DMS 273 (cell line): ENCODE data around the gene SLC25A5.
"Not testable (repeated sequence)": the region's sequence is repeated elsewhere in the genome, so short reads cannot be mapped to it uniquely, and the experiment has no call there.

Experiments used
- DNase-seq: peaks from one replicate; lab custom pipeline; 2025; ENCODE audit not compliant: unreplicated experiment; lab: John Stamatoyannopoulos, UW

Gene SLC25A5

DNA sequence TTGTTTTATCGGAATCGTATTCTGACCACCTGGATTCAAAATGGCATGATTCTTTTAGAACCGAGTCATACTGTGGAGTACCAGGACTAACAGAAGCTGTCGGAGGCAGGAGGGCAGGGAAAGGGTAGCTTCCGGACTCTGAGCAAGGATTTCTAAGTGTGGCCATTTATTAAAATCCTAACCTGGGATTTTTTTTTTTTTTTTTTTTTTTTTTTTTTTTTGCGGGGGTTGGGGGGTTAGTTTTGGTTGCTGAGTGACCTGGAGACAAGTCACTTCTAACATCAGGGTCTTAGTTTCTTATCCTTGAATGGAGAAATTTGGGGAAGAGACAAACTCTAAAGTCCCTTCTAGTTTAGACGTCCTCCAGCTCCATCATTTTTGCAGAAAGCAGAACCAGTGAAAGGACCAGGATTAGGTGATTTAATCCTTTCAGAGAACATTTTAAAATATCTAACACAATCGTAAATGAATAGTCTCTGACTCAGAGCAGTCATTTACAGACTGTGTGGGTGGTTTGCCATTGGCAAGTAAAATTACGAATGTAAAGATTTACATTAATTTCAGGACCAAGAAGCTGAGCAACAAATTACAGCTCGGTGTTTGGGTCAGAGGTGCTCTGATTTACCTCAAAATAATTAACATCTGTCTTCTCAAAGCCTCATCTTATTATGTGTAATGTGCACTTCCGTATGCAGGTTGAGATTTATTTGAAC lies 7.3 kb downstream of the SLC25A5 start:
- no peak for DNase-seq

DNA sequence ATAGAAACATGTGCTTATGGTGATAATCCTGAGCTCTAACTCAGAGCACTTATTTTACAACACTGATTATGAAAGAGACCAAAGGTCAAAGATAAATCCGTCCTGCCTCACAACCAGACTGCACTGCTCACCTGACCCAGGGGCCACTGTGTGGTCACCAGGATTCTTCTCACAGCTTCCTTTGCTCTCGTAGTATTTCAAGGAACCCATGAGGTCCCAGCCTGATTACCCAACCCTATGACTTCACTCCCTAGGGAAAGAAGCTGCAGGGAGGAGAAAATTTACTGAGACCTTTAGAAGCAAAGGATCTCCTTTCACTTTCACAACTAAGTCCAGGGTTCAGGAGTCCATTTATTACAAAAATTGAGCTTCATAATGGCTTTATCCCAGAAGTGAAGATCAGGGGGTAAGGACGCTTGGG lies 9.6 kb downstream of the SLC25A5 start:
- DNase-seq = peak; percentile 21

DNA sequence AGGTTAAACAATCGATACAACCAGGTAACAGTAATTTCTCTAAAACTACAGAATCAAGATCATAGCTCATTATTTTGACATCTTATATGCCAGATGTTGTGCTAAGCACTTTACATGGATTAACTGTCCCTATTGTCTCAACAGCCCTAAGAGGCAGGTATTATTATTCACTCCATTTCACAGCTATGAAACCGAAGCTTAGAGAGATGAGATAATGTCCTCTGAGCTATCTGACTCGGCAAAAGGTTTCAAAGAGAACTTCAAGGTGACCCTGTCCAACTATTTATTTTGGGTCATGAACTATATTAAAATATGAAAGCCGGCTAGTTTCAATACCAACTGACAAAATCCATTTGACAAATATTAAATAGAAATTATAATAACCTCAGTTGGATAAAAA lies 10.3 kb downstream of the SLC25A5 start:
- DNase-seq = no peak

DNA sequence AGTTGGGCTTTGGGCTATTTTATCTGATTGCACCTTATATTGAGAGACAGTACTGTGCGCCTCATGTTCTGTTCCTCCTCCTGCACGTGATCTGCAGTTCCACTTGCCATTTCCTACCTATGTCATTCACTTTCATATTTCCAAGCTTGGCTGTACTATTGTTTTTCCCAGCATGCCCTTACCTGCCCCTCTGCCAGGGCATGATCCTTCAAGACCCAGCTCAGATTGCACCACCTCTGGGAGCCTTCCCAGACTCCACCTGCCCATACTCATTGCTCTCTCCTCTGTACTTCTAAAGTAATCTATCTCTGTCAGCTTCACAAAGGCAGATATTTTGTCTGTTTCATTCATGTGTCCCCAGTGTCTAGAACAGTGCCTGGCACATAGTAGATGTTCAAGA lies 11.6 kb downstream of the SLC25A5 start:
- DNase-seq = no peak

DNA sequence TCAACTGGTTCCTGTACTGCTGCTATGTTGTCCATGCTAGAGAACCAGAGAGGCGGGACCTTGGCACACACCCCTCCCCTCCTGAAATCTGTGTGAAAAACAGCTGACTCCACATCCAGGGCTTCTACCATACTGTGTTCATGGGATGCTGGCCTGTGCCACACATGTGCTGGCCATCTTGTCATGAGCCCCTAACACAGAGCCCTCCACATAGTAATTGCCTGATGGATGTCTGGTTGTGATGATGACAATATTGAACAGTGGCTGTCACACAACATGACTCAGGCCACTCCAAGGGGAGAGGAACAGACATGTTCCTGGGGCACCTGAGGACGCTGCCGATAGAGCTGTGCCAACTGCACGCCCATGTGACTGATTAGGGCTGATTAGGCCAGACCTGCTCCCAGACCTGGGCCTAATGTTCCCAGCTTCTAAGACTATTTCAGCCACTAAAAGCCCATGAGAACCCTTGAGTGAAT lies 13.1 kb downstream of the SLC25A5 start:
- DNase-seq = peak; percentile 52

DNA sequence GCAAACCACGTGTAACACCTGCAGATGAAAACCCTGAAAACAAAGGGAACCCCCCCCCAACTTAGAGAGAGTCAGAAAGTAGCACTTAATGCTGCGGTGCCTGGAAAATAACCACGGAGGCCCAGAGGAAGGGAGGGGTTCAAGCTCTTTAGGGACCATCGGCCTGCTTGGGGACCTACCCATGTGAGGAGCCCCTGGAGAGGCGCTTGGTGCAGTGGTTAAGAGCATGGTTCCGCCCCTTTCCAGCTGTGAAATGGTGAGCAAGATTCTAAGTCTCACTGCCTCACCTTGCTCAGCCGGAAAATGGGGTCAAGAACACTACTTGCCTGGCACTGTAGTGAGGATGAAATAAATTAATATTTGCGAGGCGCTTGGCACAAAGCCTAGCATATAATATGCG lies 13.8 kb downstream of the SLC25A5 start:
- DNase-seq = no peak

DNA sequence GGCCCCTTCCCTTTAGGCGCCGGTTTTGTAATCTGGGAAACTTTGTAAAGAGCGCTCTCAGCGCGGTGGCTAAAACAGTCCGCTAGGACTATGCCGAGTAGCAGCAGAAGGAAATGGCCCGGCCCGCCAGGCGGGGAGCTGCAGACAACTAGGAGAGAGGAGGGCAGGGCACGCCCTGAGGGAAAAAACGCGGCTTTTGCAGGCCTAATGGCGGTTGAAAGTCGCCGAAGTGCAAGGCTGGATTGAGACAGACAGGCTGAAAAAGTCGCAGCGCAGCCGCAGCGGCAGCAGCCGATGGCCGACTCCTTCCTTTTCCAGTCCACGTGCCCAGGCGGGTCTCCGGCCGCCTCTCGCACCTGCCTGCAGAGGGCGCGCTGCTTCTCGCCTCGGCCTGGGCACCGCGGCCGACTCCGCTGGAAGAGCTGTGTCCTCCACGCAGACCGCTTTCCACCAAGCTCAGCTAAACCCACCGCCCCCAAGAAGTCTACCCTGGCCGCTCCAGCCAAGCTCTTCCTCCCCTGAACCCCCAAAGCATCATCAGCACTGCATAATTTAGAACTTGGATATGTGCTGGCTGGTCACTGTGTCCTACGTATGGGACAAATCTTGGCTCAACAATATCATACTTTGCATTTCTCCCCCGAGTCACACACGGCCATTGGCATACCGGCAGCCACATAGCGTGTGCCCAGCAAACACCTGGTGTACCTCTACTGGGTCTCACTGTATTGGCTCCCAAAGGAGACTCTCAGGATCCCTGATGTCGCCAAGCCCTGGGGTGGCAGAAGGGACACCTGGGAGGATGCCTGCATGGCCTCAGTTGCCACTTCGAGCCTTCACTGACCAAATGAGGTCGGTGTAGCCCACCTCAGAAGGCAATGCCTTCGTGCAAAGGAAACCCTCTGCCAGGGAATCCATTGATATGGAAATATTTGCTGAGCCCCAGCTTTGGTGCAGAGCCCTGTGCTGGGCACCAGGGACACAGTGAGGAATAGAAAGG lies 14.5 kb downstream of the SLC25A5 start:
- peak; percentile 88 for DNase-seq

DNA sequence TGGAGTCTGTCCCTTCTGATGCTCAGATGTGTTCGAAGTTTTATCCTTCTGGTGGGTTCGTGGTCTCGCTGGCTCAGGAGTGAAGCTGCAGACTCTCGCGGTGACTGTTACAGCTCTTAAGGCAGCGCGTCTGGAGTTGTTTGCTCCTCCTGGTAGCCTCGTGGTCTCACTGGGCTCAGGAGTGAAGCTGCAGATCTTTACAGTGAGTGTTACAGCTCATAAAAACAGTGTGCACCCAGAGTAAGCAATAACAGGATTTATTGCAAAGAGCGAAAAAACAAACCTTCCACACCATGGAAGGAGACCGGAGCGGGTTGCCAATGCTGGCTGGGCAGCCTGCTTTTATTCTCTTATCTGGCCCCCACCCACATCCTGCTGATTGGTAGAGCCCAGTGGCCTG lies 18.5 kb downstream of the SLC25A5 start:
- no peak for DNase-seq

DNA sequence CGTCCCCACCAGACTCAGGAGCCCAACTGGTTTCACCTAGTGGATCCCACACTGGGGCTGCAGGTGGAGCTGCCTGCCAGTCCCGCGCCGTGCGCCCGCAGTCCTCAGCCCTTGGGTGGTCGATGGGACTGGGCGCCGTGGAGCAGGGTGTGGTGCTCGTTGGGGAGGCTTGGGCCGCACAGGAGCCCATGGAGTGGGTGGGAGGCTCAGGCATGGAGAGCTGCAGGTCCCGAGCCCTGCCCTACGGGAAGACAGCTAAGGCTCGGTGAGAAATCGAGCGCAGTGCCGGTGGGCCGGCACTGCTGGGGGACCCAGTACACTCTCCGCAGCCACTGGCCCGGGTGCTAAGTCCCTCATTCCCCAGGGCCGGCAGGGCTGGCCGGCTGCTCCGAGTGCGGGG lies 19.5 kb downstream of the SLC25A5 start:
- DNase-seq = not testable (repeated sequence)

DNA sequence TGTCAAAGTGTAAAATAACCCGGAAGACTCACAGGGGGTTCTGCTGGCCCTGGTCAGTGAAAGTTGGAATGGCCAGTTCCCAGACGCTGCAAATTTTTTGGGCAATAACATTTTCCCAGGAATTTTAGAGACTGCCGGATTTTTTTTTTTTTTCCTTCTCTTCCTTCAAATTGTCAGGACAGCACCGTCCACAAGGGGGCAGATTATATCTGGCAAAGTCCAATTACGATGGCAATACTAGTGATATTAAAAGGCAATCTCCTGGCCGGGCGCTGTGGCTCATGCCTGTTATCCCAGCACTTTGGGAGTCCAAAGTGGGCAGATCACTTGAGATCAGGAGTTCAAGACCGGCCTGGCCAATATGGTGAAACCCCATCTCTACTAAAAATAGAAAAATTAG lies 20.5 kb downstream of the SLC25A5 start:
- DNase-seq = peak; percentile 80

DNA sequence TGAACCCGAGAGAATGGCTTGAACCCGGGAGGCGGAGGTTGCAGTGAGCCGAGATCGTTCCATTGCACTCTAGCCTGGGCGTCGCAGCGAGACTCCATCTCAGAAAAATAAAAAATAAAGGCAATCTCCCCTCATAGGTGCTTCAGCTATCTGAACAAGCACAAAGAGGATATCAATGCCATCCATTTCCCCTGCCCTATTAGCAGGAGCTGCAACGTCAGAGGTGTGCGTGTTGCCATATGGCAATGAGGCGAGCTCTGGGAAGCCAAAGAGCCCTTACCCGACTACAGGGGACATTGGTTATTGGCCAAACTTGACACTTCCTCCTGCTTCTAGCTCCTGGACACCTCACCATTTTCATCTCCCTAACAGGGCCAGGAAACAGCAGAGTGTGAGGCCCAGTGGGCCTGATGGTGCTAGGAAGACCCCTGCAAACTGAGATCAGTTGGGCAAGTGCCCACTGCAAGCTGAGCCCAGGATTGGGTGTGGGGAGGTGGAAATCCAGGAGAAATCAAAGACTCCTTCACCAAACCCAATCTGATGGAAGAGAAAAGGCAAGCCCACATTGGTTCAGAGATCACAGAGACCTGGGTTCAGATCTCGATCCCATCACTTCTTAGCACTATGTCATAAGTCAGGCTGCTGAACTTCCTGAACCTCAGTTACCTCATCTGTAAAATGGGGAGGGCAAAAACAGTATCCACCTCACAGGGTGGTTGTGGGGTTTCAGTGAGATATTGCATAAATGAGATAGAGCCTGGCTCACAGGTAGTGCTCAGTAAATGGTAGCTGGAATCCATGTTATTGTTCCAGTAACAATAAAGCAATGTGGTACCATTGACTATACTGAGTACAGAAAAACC lies 21.2 kb downstream of the SLC25A5 start:
- DNase-seq = peak; percentile 32

DNA sequence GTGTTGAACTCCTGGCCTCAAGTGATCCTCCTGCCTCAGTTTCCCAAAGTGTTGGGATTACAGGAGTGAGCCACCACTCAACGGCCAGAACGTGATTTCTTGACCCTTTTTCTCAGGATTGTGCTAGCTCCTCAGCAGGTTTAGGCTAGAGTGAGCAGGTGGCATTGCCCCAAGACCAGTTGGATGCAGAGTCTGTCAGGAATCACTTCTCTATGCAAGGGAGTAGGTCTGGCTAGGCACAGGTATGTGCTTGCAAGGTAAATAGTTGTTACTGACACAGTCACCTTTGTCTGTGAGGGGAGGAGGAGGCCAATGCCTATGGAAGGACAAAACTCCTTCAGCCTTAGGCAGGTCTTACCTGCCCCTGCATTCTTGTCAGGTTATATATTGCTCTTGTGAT lies 24.2 kb downstream of the SLC25A5 start:
- no peak for DNase-seq

DNA sequence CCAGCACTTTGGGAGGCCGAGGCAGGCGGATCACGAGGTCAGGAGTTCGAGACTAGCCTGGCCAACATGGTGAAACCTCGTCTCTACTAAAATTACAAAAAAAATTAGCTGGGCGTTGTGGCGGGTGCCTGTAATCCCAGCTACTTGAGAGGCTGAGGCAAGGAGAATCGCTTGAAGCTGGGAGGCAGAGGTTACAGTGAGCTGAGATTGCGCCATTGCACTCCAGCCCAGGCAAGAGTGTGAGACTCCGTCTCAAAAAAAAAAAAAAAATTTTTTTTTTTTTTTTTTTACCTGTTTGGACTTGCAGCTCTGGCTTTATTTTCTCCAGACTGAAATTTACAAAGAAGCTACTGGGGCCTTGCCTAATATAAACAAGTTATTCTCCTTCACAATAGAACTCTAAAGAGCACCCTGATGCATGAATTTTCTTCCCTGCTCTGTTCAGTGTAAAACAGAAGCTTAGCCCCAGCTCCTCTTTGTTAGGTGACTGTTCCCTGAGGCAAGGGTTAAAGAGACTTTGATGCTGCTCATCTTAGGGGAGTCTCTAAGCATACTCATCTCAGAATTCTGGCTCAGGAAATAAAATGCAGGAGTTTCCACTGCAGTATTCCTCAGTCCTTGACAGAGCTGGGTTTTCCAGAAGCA lies 25.7 kb downstream of the SLC25A5 start:
- not testable (repeated sequence) for DNase-seq

DNA sequence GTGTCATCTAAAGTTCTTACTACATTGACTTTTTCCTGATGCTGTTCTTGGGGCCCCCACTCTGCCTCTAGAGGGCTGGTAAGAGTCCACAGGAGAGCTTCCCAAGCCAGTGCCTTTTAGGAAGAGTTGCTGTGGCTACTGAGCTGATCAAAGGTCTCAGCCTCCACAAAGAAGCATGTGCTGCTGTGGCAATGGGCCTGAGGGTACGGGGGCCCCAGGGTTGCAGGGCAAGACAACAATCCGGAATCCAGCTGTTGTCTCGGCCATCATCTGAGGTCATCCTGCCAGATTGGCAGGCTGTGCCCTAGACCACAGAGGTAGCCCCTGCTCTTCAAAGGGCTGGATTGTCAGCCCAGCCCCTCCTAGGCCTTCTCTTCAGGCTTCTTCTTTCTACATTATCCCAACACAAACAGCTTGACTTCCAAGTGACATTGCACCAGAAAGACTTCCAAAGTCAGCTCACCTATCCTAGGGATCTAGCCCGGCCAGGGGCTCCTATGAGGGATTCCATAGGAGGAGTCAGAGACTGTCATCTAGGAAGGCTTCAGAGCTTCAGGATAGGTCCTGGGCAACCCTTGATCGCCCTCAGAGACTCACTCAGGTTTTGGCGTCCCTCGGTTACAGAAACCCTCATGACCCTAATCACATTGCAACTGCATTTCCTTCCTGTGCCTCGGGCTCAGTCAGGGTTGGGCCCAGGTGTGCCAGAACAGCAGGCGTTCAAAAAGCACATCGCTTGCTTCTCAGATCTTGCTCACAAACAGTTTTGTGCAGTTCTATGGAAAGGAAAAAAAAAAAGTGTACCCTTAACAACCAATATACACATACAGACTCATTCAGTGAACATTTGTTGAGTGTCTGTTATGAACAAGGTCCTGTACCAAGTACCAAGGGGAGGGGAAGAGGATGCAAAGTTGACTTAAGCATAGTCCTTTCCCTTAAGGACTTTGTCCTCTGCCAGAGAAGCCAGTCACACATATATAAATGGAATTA lies 27.8 kb downstream of the SLC25A5 start:
- no peak for DNase-seq

DNA sequence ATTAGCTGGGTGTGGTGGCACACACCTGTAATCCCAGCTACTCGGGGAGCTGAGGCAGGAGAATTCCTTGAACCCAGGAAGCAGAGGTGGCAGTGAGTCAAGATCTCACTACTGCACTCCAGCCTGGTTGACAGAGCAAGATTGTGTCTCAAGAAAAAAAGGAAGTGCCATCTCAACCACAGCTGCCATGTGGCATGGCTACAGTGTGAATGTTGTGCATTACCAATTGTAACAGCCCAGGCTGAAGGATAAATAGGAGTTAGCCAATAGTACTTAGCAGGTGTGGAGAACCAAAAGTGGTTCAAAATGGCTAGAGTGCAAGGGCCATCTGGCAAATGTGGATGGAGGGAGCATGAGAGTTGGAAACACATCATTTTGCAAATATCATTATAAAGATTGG lies 28.9 kb downstream of the SLC25A5 start:
- DNase-seq = no peak

DNA sequence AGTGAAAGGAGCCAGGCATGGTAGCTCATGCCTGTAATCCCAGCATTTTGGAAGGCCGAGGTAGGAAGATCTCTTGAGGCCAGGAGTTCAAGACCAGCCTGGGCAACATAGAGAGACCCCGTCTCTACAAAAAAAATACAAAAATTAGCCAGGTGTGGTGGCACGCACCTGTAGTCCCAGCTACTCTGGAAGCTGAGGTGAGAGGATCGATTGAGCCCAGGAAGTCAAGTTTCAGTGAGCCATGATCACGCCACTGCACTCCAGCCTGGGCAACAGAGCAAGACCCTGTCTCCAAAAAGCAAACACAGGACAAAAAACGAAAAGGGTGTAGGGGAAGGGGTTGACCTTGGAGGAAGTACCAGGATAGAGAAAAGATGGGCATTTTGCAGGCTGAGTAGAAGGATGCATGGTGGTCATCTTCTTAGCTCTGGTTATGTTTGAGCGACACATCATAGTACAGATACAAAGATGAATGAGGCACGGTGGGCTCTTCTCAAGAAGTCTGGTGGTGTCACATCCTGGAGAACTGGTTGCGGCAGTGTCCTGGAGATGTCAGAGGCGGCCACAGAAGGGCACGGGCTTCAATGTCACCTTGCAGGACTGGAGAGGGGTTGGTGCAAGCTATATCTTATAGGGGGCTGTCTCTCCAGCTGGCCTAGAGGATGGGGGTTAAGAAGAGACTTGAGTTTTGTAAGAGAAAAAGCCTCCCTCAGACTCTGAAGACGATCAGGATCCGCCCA lies 32.0 kb downstream of the SLC25A5 start:
- DNase-seq = no peak

DNA sequence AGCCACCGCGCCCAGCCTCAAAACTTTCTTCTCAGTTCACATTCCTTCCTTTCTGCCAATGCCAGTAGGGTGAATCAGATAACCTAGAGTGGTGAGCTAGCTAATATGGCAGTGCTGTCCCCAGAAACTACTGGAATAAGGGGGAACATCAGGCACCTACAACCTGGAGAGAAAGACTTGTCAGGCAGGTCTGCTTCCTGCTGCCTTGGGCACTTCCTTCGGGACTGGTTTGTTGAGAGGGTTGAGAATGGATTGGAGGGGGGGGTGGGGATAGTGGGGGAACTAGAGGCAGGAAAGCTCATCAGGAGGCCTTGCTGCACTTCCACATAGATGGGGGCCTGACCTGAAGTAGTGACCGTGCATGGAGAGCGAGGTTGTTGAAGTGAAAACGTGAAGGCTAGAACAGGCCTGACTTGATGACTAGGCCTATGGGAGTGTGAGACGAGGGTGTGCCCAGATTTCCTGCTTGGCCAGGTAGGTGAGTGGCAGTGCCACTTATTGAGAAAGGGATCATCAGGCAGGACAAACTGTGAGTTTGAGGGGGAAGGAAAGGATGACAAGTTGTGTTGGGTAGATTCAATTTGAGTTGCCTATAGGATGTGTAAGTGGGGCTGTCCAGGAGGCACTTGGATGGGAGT lies 33.4 kb downstream of the SLC25A5 start:
- DNase-seq = no peak
